ENCODE measurements around the gene ZBBX. TPM values are rescaled to one million over a fixed set of nuclear protein-coding genes. Genes with fewer than 3 reads are reported as not detected.

The ZBBX gene
- total RNA-seq, 1 experiment from 2014 or later: not detected

- H3K9me3 ChIP-seq (ENCODE audit: low read length): no peaks in the 10 kb centered on the region
- no peak overlapping the region for H3K27ac ChIP-seq (ENCODE audit: low read length)
- no peaks in the 10 kb centered on the region for H3K9me2 ChIP-seq (replicated peaks; ENCODE audit: insufficient read depth, low read length)
- no peaks in the 10 kb centered on the region for H3K27me3 ChIP-seq (ENCODE audit: low read length)
- no peak overlapping the region for H3K4me2 ChIP-seq (ENCODE audit: low read depth, low read length, poor library complexity, severe bottlenecking)
- H3K4me3 ChIP-seq (ENCODE audit: low read length): no peak overlapping the region
- H3K4me1 ChIP-seq (ENCODE audit: low read length): no peaks in the 10 kb centered on the region
- no peak overlapping the region for H2AFZ ChIP-seq (ENCODE audit: low read length)
- no peak overlapping the region for H3K9ac ChIP-seq (ENCODE audit: low read length)
- no peak for DNase-seq
- H3K36me3 ChIP-seq (ENCODE audit: insufficient read depth, low read length): no peaks in the 10 kb centered on the region
- no peaks in the 10 kb centered on the region for H4K20me1 ChIP-seq (ENCODE audit: insufficient read depth, low read depth, low read length)
- H3K79me2 ChIP-seq (ENCODE audit: low read length): no peaks in the 10 kb centered on the region
These were observed 33.9 kb downstream of the ZBBX start for GRCh38 chr3:167346171-167346570.

GRCh38 chr3:167330993-167331785 lies 48.9 kb downstream of the ZBBX start:
- no peak overlapping the region for H3K27ac ChIP-seq (ENCODE audit: low read length)
- H3K9me3 ChIP-seq (ENCODE audit: low read length): no peaks in the 10 kb centered on the region
- H3K27me3 ChIP-seq (ENCODE audit: low read length): no peaks in the 10 kb centered on the region; the same call in 1 of the 2 replicates
- H3K4me2 ChIP-seq (ENCODE audit: low read depth, low read length, poor library complexity, severe bottlenecking): no peak overlapping the region
- H3K4me1 ChIP-seq (ENCODE audit: low read length): no peaks in the 10 kb centered on the region
- H4K20me1 ChIP-seq (ENCODE audit: insufficient read depth, low read depth, low read length): no peaks in the 10 kb centered on the region
- H3K9ac ChIP-seq (ENCODE audit: low read length): no peak overlapping the region
- no peaks in the 10 kb centered on the region for H3K9me2 ChIP-seq (replicated peaks; ENCODE audit: insufficient read depth, low read length)
- no peak for DNase-seq
- no peak overlapping the region for H2AFZ ChIP-seq (ENCODE audit: low read length)
- no peak overlapping the region for H3K4me3 ChIP-seq (ENCODE audit: low read length)
- H3K79me2 ChIP-seq (ENCODE audit: low read length): no peaks in the 10 kb centered on the region
- no peaks in the 10 kb centered on the region for H3K36me3 ChIP-seq (ENCODE audit: insufficient read depth, low read length)

- Histone ChIP-seq H3K79me2 (ENCODE audit: low read length) (no peaks in the 10 kb centered on the region), H3K36me3 (ENCODE audit: insufficient read depth, low read length) (no peaks in the 10 kb centered on the region), H3K9me2 (replicated peaks; ENCODE audit: insufficient read depth, low read length) (no peaks in the 10 kb centered on the region), H2AFZ (ENCODE audit: low read length) (no peak overlapping the region), H3K27me3 (ENCODE audit: low read length) (no peaks in the 10 kb centered on the region), H3K4me2 (ENCODE audit: low read depth, low read length, poor library complexity, severe bottlenecking) (no peak overlapping the region), H3K9ac (ENCODE audit: low read length) (no peak overlapping the region), H3K4me3 (ENCODE audit: low read length) (no peak overlapping the region), H3K4me1 (ENCODE audit: low read length) (no peaks in the 10 kb centered on the region), H3K27ac (ENCODE audit: low read length) (no peak overlapping the region), H3K9me3 (ENCODE audit: low read length) (no peaks in the 10 kb centered on the region), H4K20me1 (ENCODE audit: insufficient read depth, low read depth, low read length) (no peaks in the 10 kb centered on the region)
- DNase-seq: no peak
These were observed 56.5 kb downstream of the ZBBX start for GRCh38 chr3:167323572-167323971.

GRCh38 chr3:167318996-167319615 lies 61.0 kb downstream of the ZBBX start:
- H3K36me3 ChIP-seq (ENCODE audit: insufficient read depth, low read length): no peaks in the 10 kb centered on the region
- no peak overlapping the region for H2AFZ ChIP-seq (ENCODE audit: low read length)
- no peak overlapping the region for H3K27ac ChIP-seq (ENCODE audit: low read length)
- H3K4me3 ChIP-seq (ENCODE audit: low read length): no peak overlapping the region
- DNase-seq: no peak
- no peaks in the 10 kb centered on the region for H3K9me3 ChIP-seq (ENCODE audit: low read length)
- H3K9ac ChIP-seq (ENCODE audit: low read length): no peak overlapping the region
- H3K9me2 ChIP-seq (replicated peaks; ENCODE audit: insufficient read depth, low read length): no peaks in the 10 kb centered on the region
- no peaks in the 10 kb centered on the region for H3K79me2 ChIP-seq (ENCODE audit: low read length)
- H3K4me1 ChIP-seq (ENCODE audit: low read length): no peaks in the 10 kb centered on the region
- no peaks in the 10 kb centered on the region for H3K27me3 ChIP-seq (ENCODE audit: low read length)
- H3K4me2 ChIP-seq (ENCODE audit: low read depth, low read length, poor library complexity, severe bottlenecking): no peak overlapping the region
- no peaks in the 10 kb centered on the region for H4K20me1 ChIP-seq (ENCODE audit: insufficient read depth, low read depth, low read length)

- H2AFZ ChIP-seq (ENCODE audit: low read length): no peak overlapping the region
These were observed 61.8 kb downstream of the ZBBX start for GRCh38 chr3:167318306-167318705.

GRCh38 chr3:167306319-167306718 lies 73.8 kb downstream of the ZBBX start:
- Histone ChIP-seq H3K9me2 (replicated peaks; ENCODE audit: insufficient read depth, low read length) (no peaks in the 10 kb centered on the region), H3K36me3 (ENCODE audit: insufficient read depth, low read length) (no peaks in the 10 kb centered on the region)

More at GRCh38 chr3:167318306-167318705, 61.8 kb downstream of the ZBBX start:
- Histone ChIP-seq H3K4me3 (ENCODE audit: low read length) (no peak overlapping the region), H3K27me3 (ENCODE audit: low read length) (no peaks in the 10 kb centered on the region), H3K27ac (ENCODE audit: low read length) (no peak overlapping the region), H3K4me2 (ENCODE audit: low read depth, low read length, poor library complexity, severe bottlenecking) (no peak overlapping the region), H3K4me1 (ENCODE audit: low read length) (no peaks in the 10 kb centered on the region), H3K79me2 (ENCODE audit: low read length) (no peaks in the 10 kb centered on the region), H4K20me1 (ENCODE audit: insufficient read depth, low read depth, low read length) (no peaks in the 10 kb centered on the region), H3K9me3 (ENCODE audit: low read length) (no peaks in the 10 kb centered on the region), H3K9me2 (replicated peaks; ENCODE audit: insufficient read depth, low read length) (no peaks in the 10 kb centered on the region), H3K36me3 (ENCODE audit: insufficient read depth, low read length) (no peaks in the 10 kb centered on the region), H3K9ac (ENCODE audit: low read length) (no peak overlapping the region)
- no peak for DNase-seq

GRCh38 chr3:167305340-167305890 lies 74.7 kb downstream of the ZBBX start:
- Histone ChIP-seq H3K9me2 (replicated peaks; ENCODE audit: insufficient read depth, low read length) (no peaks in the 10 kb centered on the region), H3K9ac (ENCODE audit: low read length) (no peak overlapping the region), H3K27me3 (ENCODE audit: low read length) (no peaks in the 10 kb centered on the region), H3K4me3 (ENCODE audit: low read length) (no peak overlapping the region), H4K20me1 (ENCODE audit: insufficient read depth, low read depth, low read length) (no peaks in the 10 kb centered on the region), H3K27ac (ENCODE audit: low read length) (no peak overlapping the region), H3K4me2 (ENCODE audit: low read depth, low read length, poor library complexity, severe bottlenecking) (no peak overlapping the region), H3K9me3 (ENCODE audit: low read length) (no peaks in the 10 kb centered on the region), H3K4me1 (ENCODE audit: low read length) (no peaks in the 10 kb centered on the region), H3K79me2 (ENCODE audit: low read length) (no peaks in the 10 kb centered on the region), H3K36me3 (ENCODE audit: insufficient read depth, low read length) (no peaks in the 10 kb centered on the region), H2AFZ (ENCODE audit: low read length) (no peak overlapping the region)
- no peak for DNase-seq

More at GRCh38 chr3:167306319-167306718, 73.8 kb downstream of the ZBBX start:
- no peak overlapping the region for H3K27ac ChIP-seq (ENCODE audit: low read length)
- no peaks in the 10 kb centered on the region for H3K4me1 ChIP-seq (ENCODE audit: low read length)
- no peak overlapping the region for H3K4me2 ChIP-seq (ENCODE audit: low read depth, low read length, poor library complexity, severe bottlenecking)
- H3K79me2 ChIP-seq (ENCODE audit: low read length): no peaks in the 10 kb centered on the region
- no peak overlapping the region for H2AFZ ChIP-seq (ENCODE audit: low read length)
- no peaks in the 10 kb centered on the region for H3K9me3 ChIP-seq (ENCODE audit: low read length)
- no peaks in the 10 kb centered on the region for H3K27me3 ChIP-seq (ENCODE audit: low read length)
- no peak overlapping the region for H3K4me3 ChIP-seq (ENCODE audit: low read length)
- DNase-seq: no peak
- no peaks in the 10 kb centered on the region for H4K20me1 ChIP-seq (ENCODE audit: insufficient read depth, low read depth, low read length)
- no peak overlapping the region for H3K9ac ChIP-seq (ENCODE audit: low read length)

- H3K4me2 ChIP-seq (ENCODE audit: low read depth, low read length, poor library complexity, severe bottlenecking): no peak overlapping the region
- H3K4me1 ChIP-seq (ENCODE audit: low read length): no peaks in the 10 kb centered on the region
These were observed 76.0 kb downstream of the ZBBX start for GRCh38 chr3:167304077-167304476.

More at GRCh38 chr3:167304077-167304476, 76.0 kb downstream of the ZBBX start:
- H3K27ac ChIP-seq (ENCODE audit: low read length): no peak overlapping the region
- no peaks in the 10 kb centered on the region for H3K9me2 ChIP-seq (replicated peaks; ENCODE audit: insufficient read depth, low read length)
- no peaks in the 10 kb centered on the region for H3K27me3 ChIP-seq (ENCODE audit: low read length)
- H3K36me3 ChIP-seq (ENCODE audit: insufficient read depth, low read length): no peaks in the 10 kb centered on the region
- no peak overlapping the region for H3K4me3 ChIP-seq (ENCODE audit: low read length)
- no peak for DNase-seq
- H2AFZ ChIP-seq (ENCODE audit: low read length): no peak overlapping the region
- no peaks in the 10 kb centered on the region for H4K20me1 ChIP-seq (ENCODE audit: insufficient read depth, low read depth, low read length)
- H3K9me3 ChIP-seq (ENCODE audit: low read length): no peaks in the 10 kb centered on the region
- H3K9ac ChIP-seq (ENCODE audit: low read length): no peak overlapping the region
- H3K79me2 ChIP-seq (ENCODE audit: low read length): no peaks in the 10 kb centered on the region

Measured in Karpas-422 (cell line).